SIG-M5 treated with dmso at 0.1 percent for 504 hours (cell line): Measurements from ENCODE around the gene CHERP.

Experiments used
- DNase-seq: peaks from one replicate; lab custom pipeline; 2025; ENCODE audit not compliant: unreplicated experiment; lab: John Stamatoyannopoulos, UW

The CHERP gene, protein sequence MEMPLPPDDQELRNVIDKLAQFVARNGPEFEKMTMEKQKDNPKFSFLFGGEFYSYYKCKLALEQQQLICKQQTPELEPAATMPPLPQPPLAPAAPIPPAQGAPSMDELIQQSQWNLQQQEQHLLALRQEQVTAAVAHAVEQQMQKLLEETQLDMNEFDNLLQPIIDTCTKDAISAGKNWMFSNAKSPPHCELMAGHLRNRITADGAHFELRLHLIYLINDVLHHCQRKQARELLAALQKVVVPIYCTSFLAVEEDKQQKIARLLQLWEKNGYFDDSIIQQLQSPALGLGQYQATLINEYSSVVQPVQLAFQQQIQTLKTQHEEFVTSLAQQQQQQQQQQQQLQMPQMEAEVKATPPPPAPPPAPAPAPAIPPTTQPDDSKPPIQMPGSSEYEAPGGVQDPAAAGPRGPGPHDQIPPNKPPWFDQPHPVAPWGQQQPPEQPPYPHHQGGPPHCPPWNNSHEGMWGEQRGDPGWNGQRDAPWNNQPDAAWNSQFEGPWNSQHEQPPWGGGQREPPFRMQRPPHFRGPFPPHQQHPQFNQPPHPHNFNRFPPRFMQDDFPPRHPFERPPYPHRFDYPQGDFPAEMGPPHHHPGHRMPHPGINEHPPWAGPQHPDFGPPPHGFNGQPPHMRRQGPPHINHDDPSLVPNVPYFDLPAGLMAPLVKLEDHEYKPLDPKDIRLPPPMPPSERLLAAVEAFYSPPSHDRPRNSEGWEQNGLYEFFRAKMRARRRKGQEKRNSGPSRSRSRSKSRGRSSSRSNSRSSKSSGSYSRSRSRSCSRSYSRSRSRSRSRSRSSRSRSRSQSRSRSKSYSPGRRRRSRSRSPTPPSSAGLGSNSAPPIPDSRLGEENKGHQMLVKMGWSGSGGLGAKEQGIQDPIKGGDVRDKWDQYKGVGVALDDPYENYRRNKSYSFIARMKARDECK

DNA sequence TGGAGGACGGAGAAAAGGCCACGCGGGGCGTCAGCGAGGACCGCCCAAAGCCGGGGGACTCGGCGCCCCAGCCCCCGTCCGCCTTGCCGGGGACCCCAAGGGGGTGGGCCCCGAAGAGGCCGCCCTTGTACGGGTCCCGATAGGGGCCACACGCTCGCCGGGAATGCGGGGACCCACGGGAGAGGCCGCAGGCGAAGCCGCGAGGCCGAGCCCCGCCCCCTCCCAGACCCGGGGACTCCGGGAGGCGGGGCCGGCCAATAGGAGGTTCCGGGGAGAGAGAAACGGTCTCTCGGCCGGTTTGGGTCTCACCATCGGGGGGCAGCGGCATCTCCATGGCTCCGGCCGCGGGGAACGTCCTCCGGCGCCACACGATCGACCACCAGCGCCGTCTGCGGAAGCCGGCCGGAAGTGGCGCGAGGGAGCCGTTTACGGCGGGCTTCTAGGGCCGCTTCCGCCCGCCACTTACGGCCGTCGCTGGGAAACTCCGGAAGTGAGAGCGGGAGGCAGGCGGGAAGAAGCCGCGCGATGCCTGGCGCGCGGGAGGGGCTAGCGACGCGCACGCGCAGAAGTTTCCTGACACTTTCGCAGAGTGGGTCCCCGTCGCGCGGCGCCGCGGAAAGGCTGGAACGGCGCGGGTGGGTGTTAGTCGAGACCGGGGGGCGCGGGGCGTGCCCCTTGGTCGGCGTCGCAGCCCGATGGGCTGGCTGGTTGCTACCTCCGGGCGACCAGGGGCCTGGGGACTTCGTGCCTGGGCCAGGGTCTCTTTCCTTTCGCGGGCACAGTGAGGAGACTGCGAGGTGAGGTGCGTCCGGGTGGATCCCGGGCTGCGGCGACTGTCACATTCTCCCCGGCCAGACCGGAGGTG lies at the start of gene CHERP:
TSS of gene CHERP (minus strand) at position 393 of the 865 bp plus-strand sequence. CDS start at position 334, 59 bp downstream.
- DNase-seq: peak; percentile 93

DNA sequence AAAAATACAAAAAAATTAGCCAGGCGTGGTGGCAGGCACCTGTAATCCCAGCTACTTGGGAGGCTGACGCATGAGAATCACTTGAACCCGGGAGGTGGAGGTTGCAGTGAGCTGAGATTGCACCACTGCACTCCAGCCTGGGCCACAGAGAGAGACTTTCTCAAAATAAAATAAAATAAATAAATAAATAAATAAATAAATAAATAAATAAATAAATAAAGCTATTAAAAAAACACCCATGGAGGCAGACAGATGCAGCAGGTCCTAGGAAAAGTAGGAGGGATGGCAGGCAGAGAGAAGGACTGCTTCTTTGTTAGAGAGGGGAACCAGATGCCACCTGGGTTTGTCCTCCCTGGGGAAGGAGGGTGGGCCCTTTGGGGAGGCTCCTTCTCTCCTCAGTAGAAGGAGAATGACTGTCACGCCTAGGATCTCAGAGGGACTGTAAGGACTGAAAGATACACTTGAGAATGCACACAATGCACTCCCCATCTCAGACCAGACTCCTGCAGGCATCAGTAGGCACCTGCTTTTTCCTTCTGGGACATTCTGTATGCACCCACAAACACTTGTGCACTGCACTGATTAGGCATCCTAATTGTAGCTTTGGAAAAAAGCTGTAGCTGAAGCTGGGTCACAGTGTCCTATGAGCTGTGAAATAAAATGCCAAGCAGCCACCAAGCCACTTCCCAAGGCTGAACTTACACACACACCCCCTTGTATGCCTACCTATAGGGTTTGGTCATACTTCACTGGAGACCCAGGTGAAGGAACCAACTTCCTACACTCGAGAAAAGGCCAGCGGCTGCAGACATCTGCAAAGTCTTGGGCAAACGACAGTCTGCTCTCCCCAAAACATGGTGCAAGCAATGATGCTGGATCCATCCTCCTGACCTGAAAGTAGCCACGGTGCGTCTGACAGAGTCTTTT lies 48.9 kb upstream of the CHERP start:
- DNase-seq: no peak

DNA sequence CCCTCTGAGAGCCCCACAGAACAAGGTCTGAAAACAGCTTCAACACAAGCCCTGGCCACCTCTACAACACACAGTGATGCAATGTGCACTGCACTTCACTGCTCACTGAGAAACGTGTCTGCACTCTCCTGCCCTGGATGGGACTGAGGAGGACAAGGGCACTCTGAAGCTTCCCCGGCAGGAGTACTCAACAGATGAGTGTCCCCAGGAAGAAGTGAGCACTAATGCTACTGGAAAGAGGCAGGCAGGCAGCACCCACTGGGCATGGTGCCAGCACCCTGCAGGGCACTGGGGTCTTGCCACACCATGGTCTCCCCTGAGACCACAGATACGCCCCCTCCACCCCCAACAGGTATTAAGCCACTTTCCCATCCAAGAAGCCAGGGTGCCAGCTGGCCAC lies 47.7 kb upstream of the CHERP start:
- no peak for DNase-seq

DNA sequence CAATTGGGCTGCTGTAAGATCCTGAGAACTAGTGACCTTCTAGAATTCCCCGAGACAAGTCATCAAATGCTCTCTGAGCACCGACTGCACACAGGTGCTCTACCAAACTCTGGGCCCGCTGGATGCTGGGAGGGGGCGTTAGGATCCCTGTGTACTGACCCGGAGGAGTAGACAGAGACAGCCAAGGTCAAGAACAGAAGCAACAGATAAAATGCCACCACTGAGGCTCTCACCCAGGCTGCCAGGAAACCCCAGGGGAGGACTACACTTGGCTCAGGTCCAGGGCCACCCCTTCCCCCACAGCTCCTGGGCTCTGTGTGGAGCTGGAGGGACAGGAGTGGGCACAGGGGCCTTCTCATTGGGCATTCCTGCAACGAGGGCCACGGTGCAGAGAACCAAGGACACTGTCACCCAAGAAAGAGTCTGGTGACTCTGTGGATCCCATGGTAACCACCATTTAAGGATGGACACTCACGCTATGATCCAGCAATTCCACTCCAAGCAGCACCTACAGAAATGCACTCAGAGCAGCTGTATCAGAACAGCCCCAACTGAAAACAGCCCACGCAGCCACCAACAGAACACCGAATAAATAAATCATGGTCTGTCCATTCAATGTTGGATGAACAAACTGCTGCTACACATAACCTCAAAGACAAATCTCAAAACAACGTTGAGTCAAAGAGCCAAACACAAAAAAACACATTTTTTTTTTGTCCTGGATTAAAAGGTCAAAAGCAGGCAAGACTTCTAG lies 46.8 kb upstream of the CHERP start:
- no peak for DNase-seq

DNA sequence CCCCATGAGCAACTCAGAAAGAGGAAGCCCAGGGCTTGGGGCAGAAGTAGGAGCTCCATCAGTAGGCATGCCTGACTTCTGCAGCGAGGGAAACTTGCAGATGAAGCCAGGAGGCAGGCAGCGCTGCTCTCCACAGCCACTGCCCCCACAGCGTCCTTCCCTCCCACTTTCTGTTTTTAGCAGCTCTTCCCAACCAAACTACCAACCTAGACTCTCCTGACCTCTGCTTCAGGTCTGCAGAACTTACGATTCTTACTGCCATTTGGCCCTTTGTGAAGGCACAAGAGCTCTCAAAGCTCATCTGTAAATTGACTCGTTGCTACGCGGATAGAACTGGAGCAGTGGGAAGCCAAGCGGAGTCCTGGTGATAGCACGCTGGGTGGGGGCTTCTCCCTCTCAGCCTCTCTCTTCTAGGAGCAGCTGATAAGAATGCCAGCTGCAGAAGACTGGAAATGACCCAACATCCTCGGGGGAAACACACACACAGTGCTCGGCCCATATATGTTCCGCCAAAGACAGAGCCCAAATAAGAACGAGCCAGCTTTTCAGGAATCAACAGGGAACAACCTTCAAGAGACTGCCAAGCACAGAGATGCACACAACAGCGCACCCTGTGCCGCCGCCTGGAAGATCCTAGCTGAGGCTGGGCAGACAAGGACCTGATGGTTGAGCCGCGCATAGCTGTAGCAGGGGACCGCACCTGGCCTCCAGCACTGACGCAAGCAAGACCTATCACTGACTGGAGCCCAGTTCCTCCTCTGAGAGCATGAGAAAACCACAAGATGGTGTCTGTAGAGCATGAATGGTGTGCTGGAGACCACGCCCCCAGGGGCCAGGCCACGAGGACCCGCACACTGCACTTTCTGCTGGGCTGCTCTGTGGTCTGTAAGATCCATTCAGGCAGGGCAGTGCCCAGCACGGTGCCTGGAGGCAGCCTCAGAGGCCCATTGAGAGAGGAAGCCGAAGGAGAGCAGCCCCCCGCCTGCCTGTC lies 45.9 kb upstream of the CHERP start:
- DNase-seq: peak; percentile 89

DNA sequence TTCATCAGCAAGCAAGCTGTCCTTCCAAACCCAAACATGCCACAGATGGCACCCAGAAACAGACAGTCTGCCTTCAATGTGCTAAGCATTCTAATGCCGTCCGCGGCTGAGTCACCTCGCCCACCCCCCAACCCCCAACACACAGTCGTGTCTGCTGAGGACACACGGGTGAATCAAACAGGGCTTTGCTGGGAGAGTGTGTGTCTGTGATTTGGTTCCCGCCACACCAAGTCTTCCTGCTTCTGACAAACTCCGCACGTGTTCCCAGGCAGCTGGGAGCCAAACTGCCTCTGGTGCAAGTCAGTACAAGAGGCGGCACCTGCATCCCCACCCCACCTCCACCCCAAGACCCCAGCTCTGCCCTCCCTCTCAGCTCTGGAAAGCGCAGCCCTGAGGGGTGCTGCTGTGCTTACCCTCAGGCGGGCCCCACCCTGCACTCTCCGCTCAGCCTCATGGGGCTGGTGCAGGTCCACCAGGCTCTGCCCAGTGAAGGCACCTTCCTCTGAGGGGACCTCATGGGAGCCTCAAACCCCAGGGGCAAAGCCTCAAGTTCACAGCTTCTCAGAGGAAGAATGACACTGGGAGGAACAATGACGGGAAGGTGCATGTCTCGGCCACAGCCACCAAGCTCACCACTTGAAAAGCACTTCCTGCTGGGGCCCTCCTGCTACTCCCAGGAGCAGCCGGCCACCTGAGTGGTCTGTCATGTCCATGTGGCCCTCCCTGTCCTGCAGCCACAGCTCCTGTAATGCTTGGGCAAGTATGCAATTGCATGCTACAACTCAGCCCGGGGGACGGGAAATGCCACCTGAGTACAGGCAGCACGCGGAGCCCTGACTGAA lies 45.0 kb upstream of the CHERP start:
- no peak for DNase-seq

DNA sequence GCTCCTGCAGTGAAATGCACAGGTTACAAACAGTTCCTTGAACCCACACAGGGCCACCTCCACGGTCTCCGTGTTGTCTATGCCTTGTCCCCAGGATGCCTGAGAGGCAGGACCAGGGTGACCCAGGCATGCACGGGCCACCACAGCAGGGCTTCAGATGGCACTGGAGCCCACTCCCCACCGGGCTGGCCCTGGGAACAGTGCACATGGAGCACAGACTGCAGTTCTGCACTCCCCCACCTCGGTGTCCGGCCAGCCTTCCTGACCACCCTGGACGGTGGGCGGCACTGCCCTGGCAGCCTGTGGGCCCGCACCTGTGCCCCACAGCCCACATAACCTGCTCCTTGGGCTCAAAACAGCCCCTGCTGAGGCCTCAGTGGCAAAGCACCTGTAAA lies 44.2 kb upstream of the CHERP start:
- no peak for DNase-seq

DNA sequence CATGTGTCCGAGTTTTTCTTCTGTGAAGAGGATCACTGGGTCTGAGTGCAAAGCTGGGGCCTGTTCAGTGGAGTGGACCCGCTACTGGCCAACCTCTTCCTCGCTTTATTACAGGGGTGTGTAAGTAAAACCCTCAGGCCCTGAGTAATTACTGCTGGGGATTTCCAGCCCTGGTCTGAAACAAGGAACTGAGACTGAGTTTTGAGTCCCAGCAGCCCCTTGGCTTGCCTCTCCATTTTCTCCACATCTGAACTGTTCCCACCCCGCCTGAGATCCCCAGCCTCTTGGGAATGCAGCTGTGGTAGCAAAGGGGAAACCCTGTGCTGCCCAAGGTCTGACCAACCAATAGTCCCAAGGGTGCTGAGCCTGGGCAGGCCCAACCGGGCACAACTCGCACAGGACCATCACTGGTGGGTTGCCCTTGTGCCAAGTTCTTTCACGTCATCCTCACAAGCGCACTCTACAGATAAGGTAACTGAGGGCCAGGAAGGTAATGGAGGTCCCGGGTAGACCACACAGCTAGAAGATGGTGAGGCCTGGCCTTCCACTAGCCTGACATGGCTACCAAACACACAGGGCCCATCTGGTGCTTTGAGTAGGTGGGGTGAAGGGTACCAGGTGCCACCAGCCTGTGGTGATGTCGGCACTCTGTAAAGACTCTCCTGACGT lies 43.7 kb upstream of the CHERP start:
- DNase-seq: peak; percentile 59

DNA sequence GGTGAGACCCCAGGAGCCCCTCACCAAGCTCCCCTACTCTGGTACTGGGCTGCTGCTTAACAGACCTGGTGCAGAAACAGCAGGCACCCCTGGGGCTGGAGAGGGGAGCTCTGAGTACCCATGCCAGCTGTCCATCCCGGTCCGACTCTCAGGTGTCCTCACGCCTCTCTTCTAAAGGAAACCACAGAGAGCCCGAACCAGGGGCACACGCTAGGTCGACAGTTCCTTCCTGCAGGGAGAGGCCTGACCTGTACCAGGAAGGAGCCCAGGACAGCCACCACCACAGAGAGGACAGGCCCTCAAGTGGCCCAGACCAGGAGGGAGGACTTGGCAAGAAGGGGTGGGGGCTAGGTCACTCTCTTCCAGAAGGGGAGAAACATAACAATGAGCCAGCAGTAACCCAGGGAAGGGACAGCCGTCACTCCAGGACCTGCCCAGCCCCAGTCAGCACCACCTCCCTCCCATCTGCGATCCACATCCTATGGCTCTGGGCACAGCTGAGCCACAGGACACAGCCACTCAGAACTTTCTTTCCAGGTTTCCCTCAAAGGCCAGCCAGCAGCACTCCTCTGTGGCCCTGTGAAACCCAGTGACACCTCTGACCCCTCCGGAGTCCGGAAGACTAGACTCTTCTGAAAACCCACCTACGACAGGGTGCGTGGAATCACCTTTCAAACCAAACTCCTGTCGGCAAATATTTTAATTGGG lies 43.0 kb upstream of the CHERP start:
- DNase-seq: no peak

DNA sequence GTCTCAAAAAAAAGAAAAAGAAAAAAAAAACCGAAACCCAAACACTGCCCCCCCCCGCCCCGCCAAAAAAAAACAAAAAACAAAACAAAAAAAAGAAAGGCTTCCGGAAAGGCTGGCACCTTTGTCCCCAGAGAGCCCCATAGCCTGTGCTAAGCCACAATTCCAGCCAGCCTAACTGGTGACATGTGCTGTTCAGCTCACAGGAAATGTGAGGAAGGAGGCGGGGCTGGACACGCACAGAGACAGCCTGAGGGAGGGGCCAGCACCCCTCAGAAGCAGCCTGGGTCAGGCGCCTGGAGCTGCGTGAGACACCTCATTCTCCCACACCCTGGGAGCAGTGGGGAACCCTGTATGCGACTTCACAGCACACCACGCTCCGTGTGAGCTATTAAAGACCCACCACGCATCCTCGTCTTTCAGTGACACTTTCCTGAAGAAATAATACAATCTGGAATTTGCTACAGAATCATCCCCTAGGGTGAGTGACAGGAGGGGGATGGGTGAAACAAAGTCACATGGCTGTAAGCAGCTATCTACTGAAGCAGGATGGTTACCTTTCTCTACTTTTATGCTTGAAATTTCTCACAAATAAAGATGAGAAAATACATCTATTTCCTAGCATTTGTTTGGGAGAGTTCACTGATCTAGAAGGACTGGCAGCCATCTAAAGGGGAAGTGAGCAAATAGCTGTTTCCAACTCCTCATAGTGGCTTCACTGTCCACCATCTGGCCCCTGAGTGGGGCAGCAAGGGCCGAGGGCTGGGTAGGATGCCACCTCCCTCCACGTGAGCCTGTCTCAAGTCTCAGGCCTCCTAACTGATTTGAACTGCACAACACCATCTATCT lies 42.2 kb upstream of the CHERP start:
- peak; percentile 70 for DNase-seq

DNA sequence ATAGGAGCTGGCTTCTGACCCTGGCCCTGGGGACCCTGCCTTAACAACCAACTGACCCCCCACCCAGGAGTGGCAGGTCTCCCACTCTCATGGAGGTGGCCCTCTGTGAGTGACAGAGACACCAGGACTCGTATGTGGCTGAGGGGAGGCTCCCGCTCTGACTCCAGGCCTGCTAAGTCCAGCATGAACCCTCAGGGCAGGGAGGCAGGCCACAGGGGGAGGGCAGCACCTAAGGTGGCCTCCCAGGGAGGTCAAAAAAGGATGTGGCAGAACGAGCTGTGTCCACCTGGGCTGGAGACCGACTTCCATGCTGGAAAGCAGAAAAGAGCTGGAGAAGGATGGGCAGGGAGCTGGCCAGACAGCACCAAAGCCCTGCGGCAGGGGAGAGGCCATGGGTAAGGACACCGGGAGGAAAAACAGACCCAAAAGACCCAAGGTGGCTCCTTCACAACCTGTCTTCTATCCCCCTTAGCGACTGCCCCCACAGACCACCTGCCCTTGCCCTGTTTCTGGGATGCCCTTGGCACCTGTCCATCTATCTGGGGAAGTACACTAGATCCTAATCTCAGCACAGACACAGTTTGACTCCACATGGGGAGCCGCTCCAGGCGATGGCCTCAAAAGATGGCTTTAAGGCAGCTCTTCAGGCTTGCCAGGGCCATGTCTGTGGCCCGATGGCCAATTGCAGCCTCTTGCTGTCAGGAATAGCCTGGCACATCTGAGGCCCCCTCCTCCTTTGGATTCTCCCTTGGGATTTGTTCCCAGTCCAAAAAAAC lies 40.4 kb upstream of the CHERP start:
- DNase-seq: no peak

DNA sequence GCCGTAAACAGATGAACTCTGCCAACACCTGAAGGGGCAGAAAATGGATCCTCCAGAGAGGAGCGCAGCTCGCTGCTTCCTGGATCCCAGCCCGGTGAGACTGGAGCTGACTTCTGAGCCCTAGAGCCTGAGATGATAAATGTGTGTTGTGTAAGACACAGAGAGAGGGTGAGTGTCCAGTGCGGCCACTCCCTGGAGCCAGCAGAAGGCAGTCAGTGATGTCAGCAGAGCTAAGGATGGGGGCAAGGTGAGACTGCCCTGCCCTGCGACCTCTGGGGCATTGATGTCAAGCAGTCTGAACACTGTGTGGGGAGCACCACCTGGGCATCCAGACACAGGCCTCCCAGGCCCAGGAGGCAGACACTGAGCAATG lies 39.7 kb upstream of the CHERP start:
- DNase-seq: no peak

DNA sequence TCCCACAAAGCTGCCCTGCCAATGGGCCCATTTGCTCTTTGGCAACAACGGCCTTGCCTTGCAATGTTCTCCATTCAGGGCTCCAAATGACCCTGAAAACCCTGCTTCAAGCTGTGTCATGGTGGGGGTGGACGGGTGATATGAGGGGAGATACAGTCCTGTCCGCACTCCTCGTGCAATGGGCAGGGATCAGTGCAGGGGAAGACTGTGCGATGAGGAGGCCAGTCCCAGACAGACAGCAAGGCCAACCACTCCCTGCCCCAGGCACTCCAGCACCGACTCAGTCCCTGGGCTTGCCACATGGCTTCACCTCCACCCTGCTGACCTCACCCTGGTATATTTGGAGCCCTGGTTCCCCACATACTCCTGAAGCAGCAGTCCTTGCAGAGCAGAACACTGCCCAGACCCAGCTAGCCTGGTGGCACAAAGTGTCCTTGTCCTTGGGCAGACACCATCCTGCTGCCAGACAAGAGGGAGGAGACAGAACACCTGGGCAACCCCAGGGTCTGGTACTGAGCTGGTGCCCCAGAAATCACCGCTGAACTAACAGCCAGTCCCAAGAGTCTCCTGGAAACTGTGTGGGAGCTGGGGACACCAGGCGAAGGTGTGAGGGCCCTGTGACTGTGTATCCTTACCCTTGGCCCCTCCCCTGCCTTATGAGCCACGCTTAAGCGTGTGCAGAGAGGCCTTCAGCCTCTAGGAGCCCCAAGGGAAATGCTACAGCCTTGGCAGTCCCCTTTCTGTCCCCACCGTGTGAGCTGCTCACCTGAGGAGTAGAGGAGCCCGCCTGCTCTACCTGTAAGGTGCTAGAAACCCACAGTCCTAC lies 39.1 kb upstream of the CHERP start:
- no peak for DNase-seq

DNA sequence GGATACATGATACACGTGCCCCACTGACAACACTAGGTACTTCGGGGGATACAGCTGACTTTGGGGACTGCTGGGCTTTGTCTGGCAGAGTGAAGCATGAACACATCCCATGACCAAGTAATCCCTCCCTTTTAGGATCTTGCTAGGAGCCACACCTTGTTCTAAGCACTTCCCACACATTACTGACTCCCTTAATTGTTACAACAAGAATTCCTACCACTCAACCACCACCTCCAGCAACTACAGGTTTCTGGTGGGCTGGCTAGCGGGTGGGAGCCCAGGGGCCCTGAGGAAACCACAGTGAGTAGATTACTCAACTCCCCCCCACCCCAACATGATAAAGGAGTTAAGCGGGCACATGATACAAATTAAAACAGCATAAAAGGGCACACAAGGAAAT lies 37.1 kb upstream of the CHERP start:
- DNase-seq: no peak
